ENCODE data around the gene RAB8B. TPM values are rescaled to one million over a fixed set of nuclear protein-coding genes. Genes with fewer than 3 reads are reported as not detected.
A peak's percentile ranks its signal among the peaks of the same experiment; 100 is the strongest.

The RAB8B gene
- total RNA-seq, 2 donors from 2014 or later = 55.2 to 64.1 TPM

DNA sequence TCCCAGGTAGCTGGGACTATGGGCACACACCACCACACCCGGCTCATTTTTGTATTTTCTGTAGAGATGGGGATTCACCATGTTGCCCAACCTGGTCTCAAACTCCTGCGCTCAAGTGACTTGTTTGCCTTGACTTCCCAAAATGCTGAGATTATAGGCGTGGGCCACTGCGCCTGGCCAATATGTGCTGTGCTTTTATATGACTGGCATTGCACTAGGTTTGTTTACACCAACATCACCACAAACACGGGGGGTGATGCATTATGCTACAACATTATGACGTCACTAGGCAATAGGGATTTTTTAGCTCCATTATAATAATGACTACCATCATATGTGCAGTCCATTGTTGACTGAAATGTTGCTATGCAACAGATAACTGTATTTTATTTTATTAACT, 94.9 kb downstream of the RAB8B start:
- ATAC-seq (ENCODE audit: insufficient number of reproducible peaks, low FRiP score, low read depth) = no peak
- no peak overlapping the region for H3K4me3 ChIP-seq
- no peak for DNase-seq (ENCODE audit: low spot score)
- H3K36me3 ChIP-seq = peaks cover 8% of the 10 kb centered on the region
- H3K27me3 ChIP-seq (replicated peaks; ENCODE audit: insufficient read depth) = no peaks in the 10 kb centered on the region
- no peak overlapping the region for H3K27ac ChIP-seq
- H3K9me3 ChIP-seq = no peaks in the 10 kb centered on the region
- H3K4me1 ChIP-seq (ENCODE audit: control insufficient read depth in 1 of 2, low read depth in 2 of 2) = peaks cover 0 to 6% of the 10 kb centered on the region in 2 donors
- TF ChIP-seq, protein P1, sequence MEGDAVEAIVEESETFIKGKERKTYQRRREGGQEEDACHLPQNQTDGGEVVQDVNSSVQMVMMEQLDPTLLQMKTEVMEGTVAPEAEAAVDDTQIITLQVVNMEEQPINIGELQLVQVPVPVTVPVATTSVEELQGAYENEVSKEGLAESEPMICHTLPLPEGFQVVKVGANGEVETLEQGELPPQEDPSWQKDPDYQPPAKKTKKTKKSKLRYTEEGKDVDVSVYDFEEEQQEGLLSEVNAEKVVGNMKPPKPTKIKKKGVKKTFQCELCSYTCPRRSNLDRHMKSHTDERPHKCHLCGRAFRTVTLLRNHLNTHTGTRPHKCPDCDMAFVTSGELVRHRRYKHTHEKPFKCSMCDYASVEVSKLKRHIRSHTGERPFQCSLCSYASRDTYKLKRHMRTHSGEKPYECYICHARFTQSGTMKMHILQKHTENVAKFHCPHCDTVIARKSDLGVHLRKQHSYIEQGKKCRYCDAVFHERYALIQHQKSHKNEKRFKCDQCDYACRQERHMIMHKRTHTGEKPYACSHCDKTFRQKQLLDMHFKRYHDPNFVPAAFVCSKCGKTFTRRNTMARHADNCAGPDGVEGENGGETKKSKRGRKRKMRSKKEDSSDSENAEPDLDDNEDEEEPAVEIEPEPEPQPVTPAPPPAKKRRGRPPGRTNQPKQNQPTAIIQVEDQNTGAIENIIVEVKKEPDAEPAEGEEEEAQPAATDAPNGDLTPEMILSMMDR (IDR thresholded peaks at IDR 0.05) = no peak

DNA sequence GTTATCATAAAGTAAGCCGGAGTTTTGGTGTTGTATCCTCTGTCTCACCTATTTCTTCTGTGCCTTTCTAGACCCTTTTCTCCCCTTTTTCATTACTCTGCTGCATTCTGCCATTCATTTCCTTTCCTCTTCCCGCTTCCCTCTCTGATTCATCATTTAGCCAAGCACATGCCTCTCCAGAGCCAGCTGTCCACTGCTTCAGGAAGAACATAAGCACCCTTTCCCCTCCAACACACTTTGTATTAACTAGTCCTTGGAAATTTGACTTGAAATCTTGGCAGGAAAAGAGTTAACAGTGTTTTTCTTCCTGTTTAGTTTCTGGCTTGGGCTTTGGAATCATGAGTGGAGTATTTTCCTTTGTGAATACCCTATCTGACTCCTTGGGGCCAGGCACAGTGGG, 97.7 kb downstream of the RAB8B start:
- Histone ChIP-seq H3K36me3 (peaks cover 8% of the 10 kb centered on the region), H3K9me3 (no peaks in the 10 kb centered on the region), H3K27ac (no peak overlapping the region)

DNA sequence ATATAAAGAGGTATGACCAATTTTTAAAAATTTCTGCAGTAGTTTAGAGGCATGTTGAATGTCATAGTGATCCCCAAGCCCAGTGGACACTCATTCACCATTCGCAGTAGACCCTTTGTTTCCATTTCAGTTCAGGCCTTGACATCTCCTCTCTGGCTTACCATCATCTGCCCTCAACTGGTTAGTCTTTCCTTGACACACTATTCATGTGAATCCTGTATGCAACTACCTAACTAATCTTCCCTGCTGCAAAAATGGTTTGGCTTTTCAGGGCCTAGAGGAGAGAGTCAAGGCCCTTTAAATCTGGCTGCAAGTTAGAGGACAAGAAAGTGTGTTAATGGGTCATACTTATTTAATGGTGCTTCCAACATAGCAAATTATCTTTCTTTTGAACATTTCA, 98.9 kb downstream of the RAB8B start:
- ATAC-seq (ENCODE audit: insufficient number of reproducible peaks, low FRiP score, low read depth) (no peak), DNase-seq (ENCODE audit: low spot score) (no peak)
- H3K36me3 ChIP-seq = peaks cover 6% of the 10 kb centered on the region
- H3K4me1 ChIP-seq (ENCODE audit: control insufficient read depth in 1 of 2, low read depth in 2 of 2) = peaks cover 20 to 25% of the 10 kb centered on the region in 2 donors
- no peak overlapping the region for H3K4me3 ChIP-seq
- H3K27me3 ChIP-seq (replicated peaks; ENCODE audit: insufficient read depth) = no peaks in the 10 kb centered on the region
- H3K27ac ChIP-seq = peak overlapping the region in 1 of 2 donors; percentile 28
- no peaks in the 10 kb centered on the region for H3K9me3 ChIP-seq
- TF ChIP-seq, protein P1 (IDR thresholded peaks at IDR 0.05) = no peak

More for the DNA sequence above, 97.7 kb downstream of the RAB8B start:
- TF ChIP-seq, protein P1 (IDR thresholded peaks at IDR 0.05) = no peak
- ATAC-seq (ENCODE audit: insufficient number of reproducible peaks, low FRiP score, low read depth) (no peak), DNase-seq (ENCODE audit: low spot score) (no peak)
- no peak overlapping the region for H3K4me3 ChIP-seq
- peaks cover 18 to 23% of the 10 kb centered on the region in 2 donors for H3K4me1 ChIP-seq (ENCODE audit: control insufficient read depth in 1 of 2, low read depth in 2 of 2)
- no peaks in the 10 kb centered on the region for H3K27me3 ChIP-seq (replicated peaks; ENCODE audit: insufficient read depth)

DNA sequence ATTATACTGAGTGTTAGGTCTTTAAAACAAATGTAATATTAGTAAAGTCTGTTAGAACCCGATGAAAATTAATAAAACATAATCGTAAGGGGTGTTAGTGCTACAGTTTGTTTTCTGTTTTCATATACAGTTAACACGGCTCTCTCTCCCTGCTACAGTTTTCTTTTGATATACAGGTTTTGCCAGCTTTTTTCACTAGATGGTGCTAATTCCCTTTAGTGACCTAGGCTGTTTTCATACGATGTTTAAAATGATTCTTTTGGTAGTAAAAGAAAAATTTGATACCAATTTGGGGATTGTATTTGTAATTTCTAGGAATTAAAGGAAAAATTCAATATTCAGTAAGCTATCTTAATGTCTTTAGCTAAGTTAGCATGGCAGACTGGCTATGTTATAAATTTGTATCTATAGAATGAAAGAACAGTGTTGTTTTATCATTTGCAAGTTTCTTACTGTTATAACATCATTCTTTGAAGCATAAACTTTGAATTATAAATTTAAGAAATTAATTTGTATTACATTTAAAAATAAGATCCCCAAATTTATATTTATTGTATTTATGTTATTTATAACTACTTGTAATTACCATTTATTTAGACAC, 99.5 kb downstream of the RAB8B start:
- Histone ChIP-seq H3K27ac (peak overlapping the region in 1 of 2 donors; percentile 28), H3K36me3 (peaks cover 5% of the 10 kb centered on the region), H3K27me3 (replicated peaks; ENCODE audit: insufficient read depth) (no peaks in the 10 kb centered on the region), H3K4me1 (ENCODE audit: control insufficient read depth in 1 of 2, low read depth in 2 of 2) (peaks cover 20 to 25% of the 10 kb centered on the region in 2 donors), H3K4me3 (no peak overlapping the region), H3K9me3 (no peaks in the 10 kb centered on the region)
- no peak for ATAC-seq (ENCODE audit: insufficient number of reproducible peaks, low FRiP score, low read depth)
- no peak for DNase-seq (ENCODE audit: low spot score)
- TF ChIP-seq, protein P1 (IDR thresholded peaks at IDR 0.05) = peak; percentile 54

DNA sequence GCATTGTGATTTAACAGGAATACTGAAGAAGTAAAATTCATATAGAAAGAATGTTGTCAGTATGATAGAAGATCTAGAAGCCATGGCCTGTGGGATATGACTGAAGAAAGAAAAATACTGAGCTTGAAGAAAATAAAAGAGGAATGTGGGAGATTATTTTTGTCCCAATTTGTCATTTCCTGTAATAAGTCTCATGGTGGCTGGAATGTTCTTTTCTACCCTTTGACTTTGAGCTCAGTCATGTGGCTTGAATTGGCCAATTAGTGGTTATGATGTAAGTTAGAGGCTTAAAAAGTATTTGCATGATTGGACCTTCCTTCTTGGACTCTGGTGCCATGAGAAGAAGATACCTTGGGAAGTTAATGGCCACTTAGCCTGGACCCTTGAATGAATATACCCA, 102.1 kb downstream of the RAB8B start:
- Histone ChIP-seq H3K4me3 (no peak overlapping the region), H3K9me3 (no peaks in the 10 kb centered on the region), H3K4me1 (ENCODE audit: control insufficient read depth in 1 of 2, low read depth in 2 of 2) (peaks cover 20 to 25% of the 10 kb centered on the region in 2 donors), H3K27me3 (replicated peaks; ENCODE audit: insufficient read depth) (no peaks in the 10 kb centered on the region), H3K36me3 (no peaks in the 10 kb centered on the region), H3K27ac (peak overlapping the region; percentile 83)
- peak; percentile 84 for ATAC-seq (ENCODE audit: insufficient number of reproducible peaks, low FRiP score, low read depth)
- TF ChIP-seq, protein P1 (IDR thresholded peaks at IDR 0.05) = no peak
- DNase-seq (ENCODE audit: low spot score) = no peak

Data from thoracic aorta (tissue), 2 donors.